ENCODE measurements around the gene GNG2.

Gene GNG2

DNA sequence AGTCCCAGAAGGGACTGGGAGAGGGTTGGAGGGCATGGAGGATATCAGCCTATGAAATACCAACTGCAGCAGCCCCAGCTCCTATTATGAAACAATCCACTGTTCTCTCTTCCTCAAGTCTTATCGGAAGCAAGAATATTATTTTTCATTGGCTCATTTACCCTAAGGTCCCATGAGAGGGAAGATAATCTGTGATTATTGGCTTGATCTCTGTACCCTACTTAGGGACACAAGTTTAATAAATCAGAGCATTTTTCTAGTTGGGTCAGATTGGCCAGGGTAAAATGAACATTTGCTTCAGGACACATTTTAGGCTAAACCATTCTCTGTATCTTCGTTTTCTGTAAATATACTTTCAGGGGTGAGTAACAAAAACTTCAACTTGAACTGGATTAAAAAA, 43.1 kb upstream of the GNG2 start:
- Histone ChIP-seq H3K27ac (ENCODE audit: low read depth, low read length) (no peak overlapping the region), H3K79me2 (ENCODE audit: control insufficient read depth, low read length) (no peaks in the 10 kb centered on the region), H3K4me2 (ENCODE audit: low read length) (no peak overlapping the region)

DNA sequence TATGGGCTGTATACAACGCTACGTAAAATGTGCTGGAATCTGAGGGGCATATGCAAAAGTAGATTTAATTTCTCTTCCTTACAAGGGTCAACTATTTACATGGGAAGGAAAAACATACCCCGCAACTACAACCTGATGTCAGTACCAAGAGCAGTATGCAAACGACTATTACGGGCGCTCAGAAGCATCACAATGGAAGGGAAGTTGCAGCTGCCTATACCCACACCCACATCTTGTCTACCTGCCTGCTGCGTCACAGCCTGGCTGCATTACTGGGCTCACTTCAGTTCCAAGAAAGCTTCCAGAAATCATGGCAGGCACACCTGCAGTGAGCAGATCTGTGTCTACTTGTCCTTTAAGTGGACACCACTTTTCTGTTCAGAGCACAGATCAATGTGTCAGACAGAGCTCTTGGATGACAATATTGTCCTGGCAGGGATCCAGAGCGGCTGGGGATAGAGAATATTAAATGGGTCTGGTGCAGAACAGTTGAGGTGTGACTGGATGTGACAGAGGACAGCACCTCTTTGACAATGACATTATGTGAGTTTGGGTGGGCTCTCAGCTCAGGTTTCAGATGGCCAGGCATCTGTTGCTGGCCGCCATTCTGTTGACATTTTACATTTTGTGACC, 41.5 kb upstream of the GNG2 start:
- Histone ChIP-seq H3K27me3 (ENCODE audit: control insufficient read depth, low read length) (no peaks in the 10 kb centered on the region), H3K79me2 (ENCODE audit: control insufficient read depth, low read length) (no peaks in the 10 kb centered on the region), H3F3A (ENCODE audit: control insufficient read depth, insufficient read depth) (no peaks in the 10 kb centered on the region), H3K4me3 (ENCODE audit: low read length) (no peak overlapping the region), H3K9me2 (replicated peaks; ENCODE audit: control insufficient read depth, low read length) (no peaks in the 10 kb centered on the region), H3K4me1 (ENCODE audit: control insufficient read depth, low read length) (no peaks in the 10 kb centered on the region), H3K4me2 (ENCODE audit: low read length) (no peak overlapping the region), H3K9me3 (ENCODE audit: control insufficient read depth, insufficient read depth, low read length) (no peaks in the 10 kb centered on the region), H3K27ac (ENCODE audit: low read depth, low read length) (no peak overlapping the region), H4K20me1 (ENCODE audit: control insufficient read depth, insufficient read depth, low read depth, low read length) (no peaks in the 10 kb centered on the region), H3K36me3 (ENCODE audit: control insufficient read depth, low read length) (no peaks in the 10 kb centered on the region)
- TF ChIP-seq EZH2phosphoT487 (IDR thresholded peaks at IDR 0.05; ENCODE audit: borderline replicate concordance, low read length) = no peak
- TF ChIP-seq, protein P1, sequence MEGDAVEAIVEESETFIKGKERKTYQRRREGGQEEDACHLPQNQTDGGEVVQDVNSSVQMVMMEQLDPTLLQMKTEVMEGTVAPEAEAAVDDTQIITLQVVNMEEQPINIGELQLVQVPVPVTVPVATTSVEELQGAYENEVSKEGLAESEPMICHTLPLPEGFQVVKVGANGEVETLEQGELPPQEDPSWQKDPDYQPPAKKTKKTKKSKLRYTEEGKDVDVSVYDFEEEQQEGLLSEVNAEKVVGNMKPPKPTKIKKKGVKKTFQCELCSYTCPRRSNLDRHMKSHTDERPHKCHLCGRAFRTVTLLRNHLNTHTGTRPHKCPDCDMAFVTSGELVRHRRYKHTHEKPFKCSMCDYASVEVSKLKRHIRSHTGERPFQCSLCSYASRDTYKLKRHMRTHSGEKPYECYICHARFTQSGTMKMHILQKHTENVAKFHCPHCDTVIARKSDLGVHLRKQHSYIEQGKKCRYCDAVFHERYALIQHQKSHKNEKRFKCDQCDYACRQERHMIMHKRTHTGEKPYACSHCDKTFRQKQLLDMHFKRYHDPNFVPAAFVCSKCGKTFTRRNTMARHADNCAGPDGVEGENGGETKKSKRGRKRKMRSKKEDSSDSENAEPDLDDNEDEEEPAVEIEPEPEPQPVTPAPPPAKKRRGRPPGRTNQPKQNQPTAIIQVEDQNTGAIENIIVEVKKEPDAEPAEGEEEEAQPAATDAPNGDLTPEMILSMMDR (IDR thresholded peaks at IDR 0.05; ENCODE audit: low read depth, low read length, poor library complexity, severe bottlenecking) = no peak

More for the DNA sequence above, 43.1 kb upstream of the GNG2 start:
- no peaks in the 10 kb centered on the region for H3K9me2 ChIP-seq (replicated peaks; ENCODE audit: control insufficient read depth, low read length)
- no peaks in the 10 kb centered on the region for H3K36me3 ChIP-seq (ENCODE audit: control insufficient read depth, low read length)
- H3F3A ChIP-seq (ENCODE audit: control insufficient read depth, insufficient read depth) = no peaks in the 10 kb centered on the region
- H3K9me3 ChIP-seq (ENCODE audit: control insufficient read depth, insufficient read depth, low read length) = no peaks in the 10 kb centered on the region
- H3K4me1 ChIP-seq (ENCODE audit: control insufficient read depth, low read length) = no peaks in the 10 kb centered on the region
- H4K20me1 ChIP-seq (ENCODE audit: control insufficient read depth, insufficient read depth, low read depth, low read length) = no peaks in the 10 kb centered on the region
- no peak overlapping the region for H3K4me3 ChIP-seq (ENCODE audit: low read length)
- no peaks in the 10 kb centered on the region for H3K27me3 ChIP-seq (ENCODE audit: control insufficient read depth, low read length)
- TF ChIP-seq EZH2phosphoT487 (IDR thresholded peaks at IDR 0.05; ENCODE audit: borderline replicate concordance, low read length) = no peak
- TF ChIP-seq, protein P1 (IDR thresholded peaks at IDR 0.05; ENCODE audit: low read depth, low read length, poor library complexity, severe bottlenecking) = no peak

DNA sequence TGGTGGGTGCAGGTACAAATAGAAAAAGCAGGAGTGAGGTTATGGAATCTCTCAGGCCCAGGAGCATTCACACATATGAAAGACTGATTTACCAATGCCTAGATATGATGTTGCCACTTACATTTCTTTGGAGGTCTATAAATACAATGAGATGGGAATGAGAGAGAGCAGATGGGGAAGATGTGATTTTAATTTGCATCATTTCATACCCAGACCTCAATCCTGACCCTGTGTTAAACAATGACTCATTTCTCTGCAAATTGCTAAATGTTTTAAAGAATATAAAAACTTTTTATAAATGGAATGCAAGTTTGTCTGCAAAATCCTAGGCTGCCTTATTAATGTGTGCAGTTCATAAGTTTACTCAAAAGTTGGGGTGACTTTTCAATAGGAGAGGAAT, 38.6 kb upstream of the GNG2 start:
- H3K79me2 ChIP-seq (ENCODE audit: control insufficient read depth, low read length) = no peaks in the 10 kb centered on the region
- no peak overlapping the region for H3K27ac ChIP-seq (ENCODE audit: low read depth, low read length)
- no peaks in the 10 kb centered on the region for H3K9me2 ChIP-seq (replicated peaks; ENCODE audit: control insufficient read depth, low read length)
- H3K9me3 ChIP-seq (ENCODE audit: control insufficient read depth, insufficient read depth, low read length) = no peaks in the 10 kb centered on the region
- H3K4me1 ChIP-seq (ENCODE audit: control insufficient read depth, low read length) = no peaks in the 10 kb centered on the region; the same call in 1 of the 2 replicates
- H3K36me3 ChIP-seq (ENCODE audit: control insufficient read depth, low read length) = no peaks in the 10 kb centered on the region
- no peak overlapping the region for H3K4me2 ChIP-seq (ENCODE audit: low read length)
- no peaks in the 10 kb centered on the region for H3F3A ChIP-seq (ENCODE audit: control insufficient read depth, insufficient read depth)
- no peaks in the 10 kb centered on the region for H4K20me1 ChIP-seq (ENCODE audit: control insufficient read depth, insufficient read depth, low read depth, low read length)
- no peaks in the 10 kb centered on the region for H3K27me3 ChIP-seq (ENCODE audit: control insufficient read depth, low read length)
- no peak for TF ChIP-seq EZH2phosphoT487 (IDR thresholded peaks at IDR 0.05; ENCODE audit: borderline replicate concordance, low read length)
- TF ChIP-seq, protein P1 (IDR thresholded peaks at IDR 0.05; ENCODE audit: low read depth, low read length, poor library complexity, severe bottlenecking) = no peak
- no peak overlapping the region for H3K4me3 ChIP-seq (ENCODE audit: low read length)
